CD4-positive, alpha-beta T cell treated with Interferon alpha-2 for 1 hour (primary cell): ENCODE measurements around the gene TAF10.

ENCODE experiments used
- DNase-seq, 2 donors: peaks; one replicate each; pipeline ENCODE4 v3.0.0-alpha.2; 2020 to 2022

TAF10 gene

DNA sequence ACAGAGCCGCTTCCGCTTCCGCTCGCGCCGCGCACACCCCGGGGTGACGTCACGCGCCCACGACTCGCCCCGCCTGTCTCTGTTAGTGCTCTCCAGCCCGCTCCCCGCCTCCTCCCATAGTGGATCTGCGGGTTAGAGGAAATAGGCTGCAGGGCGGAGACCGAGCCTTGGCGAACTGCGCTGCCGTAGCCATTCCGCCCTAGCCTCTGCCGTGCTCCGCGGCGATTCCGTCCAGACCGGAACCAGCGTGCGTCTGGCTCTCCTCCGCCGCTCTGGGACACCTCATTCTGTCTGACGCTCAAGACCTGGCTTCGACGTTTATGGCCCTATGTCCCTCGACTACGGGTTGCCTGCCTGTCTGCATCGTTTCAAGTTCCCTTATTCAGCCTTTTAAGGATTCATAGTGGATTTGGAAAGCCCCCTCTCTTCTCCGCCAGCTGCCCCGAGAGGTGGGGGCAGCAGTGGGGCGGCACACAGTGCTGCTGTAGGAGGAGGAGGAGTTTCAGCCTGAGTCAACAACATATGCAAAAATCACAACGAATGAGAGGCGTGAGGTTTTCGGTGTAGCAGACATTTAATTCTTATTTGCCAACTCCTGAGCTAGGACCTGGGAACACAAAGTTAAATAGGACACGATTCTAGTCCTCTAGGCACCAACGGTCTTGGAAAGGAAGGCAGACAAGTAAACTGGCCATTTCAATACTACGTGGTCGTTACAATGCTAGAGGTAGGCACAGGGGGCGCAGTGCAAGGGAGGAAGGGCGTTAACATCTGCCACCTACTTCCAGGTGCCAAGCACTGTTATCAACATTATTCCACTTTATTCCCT is at the start of gene TAF10:
TSS of gene TAF10 (minus strand) at position 4 of the 829 bp plus-strand sequence. CDS start 27 bp downstream, outside the sequence.
- DNase-seq, result peak; percentile 96

DNA sequence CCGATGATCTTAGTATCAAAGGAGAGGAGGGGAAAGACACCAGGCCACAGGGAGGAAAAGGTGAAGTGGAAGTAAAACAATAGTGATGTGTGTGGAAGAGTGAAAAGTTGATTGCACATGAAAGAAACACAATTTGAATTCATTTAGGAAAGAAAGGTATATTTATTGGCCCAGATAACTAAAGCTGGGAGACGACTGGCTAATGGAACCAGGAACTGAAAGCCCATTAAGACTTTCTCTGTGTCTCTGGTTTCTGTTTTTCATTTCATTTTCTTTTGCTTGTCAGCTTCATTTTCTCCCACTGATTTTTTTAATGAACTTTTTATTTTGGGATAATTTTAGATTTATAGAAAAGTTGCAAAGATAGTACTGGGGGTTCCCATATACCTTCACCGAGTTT is 48.7 kb upstream of the TAF10 start:
- DNase-seq, result no peak

DNA sequence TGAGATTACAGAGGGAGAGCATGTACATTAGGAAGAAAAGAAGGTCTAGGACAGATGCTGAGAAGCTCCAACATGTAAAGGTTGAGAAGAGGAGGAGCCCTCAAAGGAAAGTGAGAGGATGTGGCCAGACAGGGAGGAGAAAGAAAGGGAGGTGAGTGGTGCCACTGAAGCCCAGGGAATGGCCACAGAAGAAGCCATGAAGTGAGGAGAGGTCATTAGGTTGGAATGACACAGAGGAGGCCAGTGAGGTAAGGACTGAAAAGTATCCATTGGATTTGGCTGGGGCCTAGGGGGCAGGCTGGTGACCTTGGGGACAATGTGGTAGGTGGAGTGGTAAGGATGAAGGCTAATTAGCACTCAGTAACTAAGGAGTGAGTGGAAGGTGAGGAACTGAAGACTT is 46.6 kb upstream of the TAF10 start:
- no peak for DNase-seq

DNA sequence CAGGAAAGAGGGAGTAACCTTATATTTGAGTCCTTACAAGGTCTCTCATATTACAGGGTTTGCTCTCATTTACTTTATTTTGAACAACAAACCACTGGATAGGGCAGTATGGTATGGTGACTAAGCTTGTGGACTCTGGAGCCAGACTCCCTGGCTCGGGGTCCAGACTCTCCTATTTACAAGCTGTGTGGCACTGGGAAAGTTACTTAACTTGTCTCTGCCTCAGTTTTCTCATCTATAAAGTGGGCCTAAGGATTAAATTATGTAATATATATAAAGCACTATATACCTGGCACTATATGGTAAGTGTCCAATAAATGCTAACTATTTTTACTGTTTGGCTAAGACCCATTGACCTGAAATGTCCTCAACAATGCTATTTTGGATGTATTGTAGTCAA is 45.3 kb upstream of the TAF10 start:
- no peak for DNase-seq

DNA sequence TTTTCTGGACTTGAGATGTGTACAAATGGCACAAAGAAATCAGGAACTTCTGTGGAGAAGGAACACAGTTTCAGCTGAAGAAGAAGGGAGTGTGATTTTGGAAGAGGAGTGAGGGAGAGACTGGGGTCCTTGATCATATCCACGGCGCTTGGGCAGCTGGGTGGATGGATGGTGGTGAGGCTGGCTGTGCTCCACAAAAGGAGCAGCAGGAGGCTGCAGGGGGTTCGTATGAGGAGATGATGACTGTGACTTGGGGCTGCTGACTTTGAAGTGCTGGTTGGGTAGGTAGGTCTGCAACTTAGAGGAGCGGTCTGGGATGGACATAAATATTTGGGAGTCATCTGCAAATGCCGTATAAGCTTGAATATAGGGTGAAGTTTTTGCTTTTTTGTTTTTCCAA is 44.9 kb upstream of the TAF10 start:
- no peak for DNase-seq

DNA sequence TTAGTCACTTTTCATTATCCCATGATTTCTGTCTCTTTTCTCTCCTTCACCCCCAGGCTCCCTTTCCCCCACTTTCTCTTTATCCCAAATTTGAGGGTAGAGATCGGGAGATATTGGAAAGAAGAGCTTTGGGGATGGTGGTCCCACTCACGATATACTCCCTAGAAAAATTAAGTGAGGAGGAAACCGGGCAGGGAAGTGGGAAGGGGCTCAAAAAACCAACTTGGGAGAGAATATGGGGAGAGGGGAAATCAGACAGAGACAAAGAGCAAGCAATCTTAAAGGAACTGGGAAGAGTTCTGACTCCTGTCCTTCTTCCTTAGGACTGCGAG is 44.5 kb upstream of the TAF10 start:
- no peak for DNase-seq

DNA sequence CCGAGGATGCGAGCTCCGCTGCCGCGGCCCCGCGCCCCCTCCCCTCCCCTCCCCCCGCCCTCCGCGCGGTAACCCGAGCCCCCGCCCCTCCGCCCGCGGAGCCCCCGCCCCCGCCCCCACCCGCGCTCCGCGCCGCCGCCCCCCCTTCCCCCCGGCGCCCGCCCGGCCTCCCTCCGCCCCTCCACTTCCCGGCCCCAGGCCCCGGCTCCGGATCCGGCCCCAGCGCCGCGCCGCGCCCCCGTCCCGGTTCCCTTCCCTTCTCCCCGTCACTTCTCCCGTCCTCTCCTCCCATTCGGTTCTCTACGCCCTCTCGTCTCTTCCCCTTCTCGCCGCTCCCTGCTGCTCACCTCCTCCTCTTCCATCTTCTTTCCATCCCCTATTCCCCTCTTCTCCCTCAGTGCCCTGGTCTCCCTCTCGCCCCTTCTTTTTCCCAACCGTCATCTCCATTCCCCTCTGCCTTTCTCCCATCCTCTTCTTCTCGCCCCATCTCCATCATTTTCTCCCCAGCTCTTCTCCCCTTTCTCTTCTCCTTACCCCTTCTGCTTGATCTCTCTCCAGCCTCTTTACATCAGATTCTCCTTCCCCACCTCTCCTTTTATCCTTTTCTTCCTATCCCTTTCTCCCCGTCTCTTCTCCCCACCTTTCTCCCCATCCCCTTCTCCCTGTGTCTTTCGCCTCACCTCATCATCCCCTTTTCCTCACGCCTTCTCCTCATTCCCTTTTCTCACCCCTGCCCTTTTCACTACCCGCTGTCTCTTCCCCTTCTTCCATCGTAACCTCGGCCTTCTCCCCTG is 44.0 kb upstream of the TAF10 start, which contains the start of gene DCHS1:
TSS of gene DCHS1 (minus strand) at position 20 of the 794 bp plus-strand sequence. CDS start 14,196 bp downstream, outside the sequence.
- DNase-seq, result peak in 1 of 2 donors; percentile 31

DNA sequence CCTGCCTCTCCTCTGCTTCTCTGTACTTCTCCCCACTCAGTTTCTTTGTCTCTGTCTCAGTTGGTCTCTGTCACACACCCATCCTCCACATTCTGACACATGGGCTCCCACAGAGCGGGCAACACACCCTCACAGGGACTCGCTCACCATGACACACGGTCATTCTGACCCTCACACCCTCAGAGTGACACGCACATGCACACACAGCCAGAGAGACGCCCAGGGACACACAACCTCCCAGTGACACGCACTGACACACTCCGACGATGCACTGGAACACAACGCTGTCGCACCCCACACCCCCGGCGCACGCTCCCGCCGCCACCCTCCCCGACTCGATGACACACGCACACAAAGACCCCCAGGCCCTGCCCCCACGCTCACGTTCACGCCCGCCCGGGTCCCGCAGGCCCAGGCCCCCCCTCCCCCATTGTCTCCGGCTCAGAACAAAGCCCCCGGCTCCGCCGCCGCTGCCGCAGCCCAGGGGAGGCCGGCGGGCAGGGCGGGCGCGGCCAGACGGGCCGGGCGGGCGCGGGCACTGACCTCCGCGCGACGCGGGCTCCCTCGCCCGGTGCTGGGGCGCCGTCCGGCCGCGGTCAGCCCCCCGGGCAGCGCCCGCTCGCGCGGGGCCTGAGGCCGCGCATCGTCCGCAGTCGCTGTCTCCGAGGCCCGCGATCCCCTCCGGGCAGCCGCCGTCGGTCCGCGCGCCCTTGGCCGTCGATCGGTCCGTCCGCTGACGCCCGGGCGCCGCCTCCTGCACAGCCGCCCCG is 43.2 kb upstream of the TAF10 start:
- peak; percentile 24 to 42 for DNase-seq

DNA sequence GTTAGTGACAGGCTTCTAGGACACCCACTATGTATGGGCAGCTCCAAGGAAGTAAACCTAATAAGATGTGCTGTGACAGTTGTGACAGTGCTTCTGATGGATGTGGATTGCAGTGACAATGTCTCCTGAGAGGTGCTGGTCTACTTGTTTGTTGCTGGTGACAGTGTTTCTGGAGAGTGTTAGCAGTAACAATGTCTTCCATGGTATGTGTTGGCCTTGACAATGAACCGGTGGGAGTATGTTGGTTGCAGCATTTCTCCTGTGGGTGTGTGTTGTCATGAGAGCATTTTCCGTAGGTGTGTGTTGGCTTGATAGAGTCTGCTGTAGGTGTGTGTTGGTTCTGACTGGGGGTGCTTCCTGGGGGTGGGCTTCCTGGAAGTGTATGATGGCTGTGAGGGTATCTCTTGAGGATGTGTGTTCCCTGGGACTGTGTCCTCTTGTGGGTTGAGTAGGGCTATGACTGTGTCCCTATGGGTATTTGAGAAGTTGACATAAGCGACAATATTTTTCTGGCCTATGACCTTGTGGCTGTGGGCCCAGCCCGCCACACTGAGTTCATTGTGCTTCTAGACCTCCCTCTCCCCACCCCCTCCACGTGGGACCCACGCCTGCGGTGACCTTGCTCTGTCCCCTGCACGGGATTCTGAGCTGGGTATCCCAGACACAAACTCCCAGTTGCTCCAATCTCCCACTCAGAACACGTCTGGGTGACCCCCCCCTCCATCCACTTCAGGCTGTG is 42.4 kb upstream of the TAF10 start:
- DNase-seq, result no peak

DNA sequence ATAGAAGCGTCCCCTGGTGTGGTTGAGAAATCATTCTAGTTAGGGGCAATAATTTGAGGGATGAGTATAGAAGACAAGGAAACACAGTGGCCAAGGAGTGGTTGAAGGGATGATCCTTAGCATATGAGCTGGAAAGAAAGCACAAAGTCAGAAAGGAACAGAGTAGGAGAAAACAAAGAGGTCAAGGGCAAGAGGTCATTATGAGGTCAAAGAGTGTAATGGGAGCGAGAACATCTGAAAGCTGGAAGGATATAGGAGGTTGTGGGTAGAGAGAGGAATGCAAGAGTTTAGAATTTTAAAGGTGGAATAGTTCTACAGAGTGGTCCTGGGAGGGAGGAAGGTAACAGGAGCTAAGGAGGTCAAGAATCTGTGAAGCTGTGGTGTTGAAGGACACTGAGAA is 41.6 kb upstream of the TAF10 start:
- no peak for DNase-seq

DNA sequence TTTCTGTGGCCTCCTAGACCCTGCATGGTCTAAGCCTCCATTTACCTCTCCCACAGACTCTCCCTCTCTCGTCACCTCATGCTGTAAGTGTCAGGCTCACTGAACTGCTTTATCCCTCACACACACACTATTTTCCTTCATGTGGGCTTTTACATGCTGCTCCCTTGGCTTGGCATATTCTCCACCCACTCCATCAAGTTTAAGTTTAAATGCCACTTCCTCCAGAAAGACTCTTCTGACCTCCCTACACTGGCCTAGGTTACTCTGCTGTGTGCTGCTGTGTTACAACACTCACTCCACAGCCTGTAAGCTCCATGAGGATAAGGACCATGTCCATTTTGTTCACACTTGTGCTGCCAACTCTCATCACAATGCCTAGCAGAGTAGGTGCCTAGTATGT is 41.1 kb upstream of the TAF10 start:
- DNase-seq, result no peak

DNA sequence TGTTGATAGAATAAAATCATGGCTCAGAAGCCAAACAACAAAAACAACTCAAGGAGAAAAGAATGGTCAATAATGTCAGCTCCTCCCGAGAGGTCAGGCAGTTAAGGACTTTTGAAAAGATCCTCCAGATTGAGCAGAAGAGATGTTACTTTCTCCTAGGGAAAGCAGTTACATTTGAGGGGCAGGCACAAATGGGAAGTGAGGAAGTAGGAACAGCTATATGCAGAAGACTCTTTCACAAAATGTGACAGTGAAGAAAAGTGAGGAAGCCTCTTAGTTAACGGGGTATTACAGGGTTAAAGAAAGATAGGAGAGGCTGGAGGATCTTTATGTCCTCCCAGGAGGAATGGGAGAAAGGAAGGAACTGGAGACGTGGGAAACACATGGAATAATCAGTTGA is 40.2 kb upstream of the TAF10 start:
- DNase-seq, result no peak

DNA sequence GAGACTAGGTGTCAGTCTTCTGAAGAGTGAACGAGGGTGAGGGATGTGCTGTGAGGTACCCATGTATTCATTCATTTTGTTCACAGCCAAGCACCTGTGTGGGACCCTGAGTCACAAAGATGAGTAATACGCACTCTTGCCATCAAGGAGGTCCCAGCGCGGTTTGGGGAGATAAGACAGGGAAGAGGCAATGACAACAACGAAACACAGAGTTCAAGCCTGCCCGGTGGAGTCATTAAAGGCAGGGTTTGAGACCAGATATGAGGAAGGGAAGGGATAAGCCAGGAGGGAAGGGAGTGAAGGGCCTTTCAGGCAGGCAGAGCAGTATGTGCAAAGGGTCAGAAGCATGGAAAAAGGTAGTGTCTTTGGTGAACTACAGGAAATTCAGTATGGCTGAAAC is 39.0 kb upstream of the TAF10 start:
- no peak for DNase-seq

DNA sequence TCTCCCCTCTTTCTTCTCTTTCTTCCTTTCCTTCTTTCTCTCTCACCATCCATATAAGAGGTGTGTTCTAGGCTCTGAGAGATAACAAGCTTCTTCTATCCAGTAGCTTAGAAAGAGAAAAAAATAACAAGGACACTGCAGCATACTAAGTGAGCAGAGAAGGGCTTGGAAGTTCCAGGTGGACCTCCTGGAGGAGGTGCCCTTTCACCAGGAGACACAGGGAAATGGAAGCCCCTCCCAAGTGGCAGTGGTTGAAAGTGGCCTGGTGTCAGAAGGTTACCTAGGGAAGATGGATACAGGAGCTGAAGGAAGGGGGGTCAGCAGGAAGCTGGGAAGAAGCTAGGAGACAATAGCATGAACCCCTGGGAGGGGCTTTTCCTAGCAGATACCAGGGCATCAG is 38.1 kb upstream of the TAF10 start:
- no peak for DNase-seq

DNA sequence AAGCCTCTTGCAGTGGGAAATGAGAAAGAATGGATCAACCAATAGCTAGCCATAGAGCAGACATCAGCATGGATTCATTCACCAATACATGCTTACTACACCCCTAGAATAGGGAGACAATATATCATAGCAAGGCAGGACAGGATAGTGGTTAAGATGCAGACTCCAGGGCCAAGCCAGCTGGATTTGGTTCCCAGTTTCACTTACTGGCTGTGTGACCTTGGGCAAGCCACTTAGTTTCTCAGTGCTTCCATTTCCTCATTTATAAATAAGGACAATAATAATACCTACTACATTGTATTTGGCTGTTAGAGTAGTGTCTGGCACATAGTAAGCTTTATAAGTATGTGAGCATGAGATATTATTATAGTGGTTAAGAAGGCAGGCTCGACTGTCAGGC is 36.5 kb upstream of the TAF10 start:
- no peak for DNase-seq

DNA sequence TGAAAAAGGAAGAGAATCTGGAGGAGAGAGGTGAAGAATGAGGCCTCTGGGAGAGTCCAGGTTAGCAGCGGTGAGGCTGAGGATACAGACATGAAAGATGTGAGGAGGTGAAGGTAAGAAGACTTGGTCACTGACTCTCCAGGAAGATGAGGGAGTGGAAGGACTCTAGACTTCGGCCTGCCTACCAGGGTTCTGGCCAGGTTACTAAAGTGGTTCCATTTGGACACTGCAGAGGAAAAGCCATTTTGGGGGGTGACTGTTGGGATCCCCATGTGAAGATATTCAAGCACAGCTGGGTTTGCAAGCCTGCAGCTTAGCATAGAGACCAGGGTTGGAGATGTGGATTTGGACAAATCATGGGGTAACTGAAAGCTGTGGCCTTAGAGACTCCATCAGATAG is 35.8 kb upstream of the TAF10 start:
- no peak for DNase-seq

DNA sequence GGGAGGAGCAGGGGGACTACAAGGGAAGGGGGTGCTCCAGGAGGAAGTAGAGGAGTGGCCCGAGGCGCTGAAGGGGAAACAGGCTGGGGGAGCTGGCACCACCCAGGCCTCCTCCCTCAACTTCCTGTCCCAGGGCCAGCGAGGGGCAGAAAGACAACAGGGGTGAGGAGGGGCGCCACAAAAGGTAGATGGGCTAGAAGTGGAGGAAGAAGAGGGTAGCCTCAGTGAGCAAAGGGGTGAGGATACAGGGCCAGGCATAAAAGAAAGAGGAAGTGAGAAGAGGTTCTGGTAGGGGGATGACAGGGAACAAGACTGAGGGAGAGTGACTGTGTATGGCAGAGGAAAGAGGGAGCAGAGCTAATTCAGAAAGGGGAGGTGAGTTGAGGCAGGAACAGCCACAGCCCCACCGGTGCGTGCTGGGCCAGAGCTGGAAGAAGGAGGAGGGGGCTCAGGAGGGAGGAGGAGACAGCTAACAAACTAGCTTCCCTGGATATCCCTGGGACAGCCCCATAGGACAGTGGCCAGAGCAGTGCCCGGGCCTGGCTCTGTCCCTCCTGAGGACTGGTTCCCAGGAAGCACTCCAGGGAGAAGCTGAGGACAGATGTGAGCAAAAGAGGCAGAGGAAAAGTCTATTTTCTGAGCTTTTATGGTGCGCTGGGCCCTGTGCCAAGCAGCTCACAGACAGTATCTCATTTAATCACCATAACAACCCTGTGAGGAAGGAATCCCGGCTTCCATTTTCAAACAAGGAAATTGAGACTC is 35.1 kb upstream of the TAF10 start:
- DNase-seq, result peak; percentile 26 to 45

DNA sequence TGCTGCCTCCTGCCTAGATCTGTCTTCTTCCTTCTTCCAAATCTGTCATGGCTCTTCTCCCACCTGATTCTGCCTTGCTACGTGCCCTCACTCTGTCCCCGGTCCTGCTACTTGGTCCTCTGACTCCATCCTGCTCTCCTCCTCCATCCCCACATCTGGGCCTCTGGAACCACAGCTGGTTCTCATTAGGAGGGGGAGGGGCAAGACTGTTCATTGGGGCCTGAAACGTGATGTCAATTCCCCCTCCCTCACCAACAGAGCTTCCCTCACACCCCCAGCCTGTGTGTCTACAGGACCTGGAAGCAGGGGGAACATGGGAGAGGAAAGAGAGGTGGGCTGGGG is 34.5 kb upstream of the TAF10 start:
- DNase-seq, result no peak

DNA sequence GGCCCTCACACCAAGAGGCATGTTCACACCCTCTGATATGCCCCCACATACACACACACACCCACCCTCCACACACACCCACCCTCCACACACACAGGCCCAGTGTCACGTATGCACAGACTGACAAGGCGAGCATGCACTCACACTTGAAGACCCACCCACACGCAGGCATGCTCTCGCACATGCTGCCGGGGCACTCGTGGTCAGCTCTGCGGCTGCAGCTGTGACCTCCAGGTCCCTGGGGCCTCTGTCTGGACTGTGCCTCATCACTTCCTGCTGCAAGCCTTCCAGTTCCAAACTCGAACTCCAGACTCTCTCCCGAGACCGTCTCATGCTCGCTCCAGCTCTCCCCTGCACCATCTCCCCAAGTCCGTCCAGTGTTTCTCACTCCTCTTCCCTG is 34.1 kb upstream of the TAF10 start:
- DNase-seq, result no peak

DNA sequence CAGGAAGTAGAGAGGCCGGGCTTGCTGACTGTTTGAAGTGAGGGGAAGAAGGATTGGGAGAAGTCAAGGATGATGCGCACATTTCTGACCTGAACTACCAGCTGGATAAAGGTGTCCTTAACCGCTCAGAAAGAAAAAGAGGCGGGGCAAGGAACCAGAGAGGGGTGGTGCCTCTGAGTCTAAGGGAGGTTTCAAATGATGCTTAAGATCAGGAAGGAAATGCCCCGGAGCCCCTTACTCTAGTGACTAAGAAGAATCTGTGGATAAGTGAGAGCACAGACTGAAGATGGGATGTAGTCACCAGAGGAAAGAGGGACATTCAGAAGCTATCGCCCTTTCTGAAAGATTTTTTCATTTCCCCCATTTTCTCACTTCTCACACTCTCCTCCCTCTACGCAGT is 30.9 kb upstream of the TAF10 start:
- no peak for DNase-seq

DNA sequence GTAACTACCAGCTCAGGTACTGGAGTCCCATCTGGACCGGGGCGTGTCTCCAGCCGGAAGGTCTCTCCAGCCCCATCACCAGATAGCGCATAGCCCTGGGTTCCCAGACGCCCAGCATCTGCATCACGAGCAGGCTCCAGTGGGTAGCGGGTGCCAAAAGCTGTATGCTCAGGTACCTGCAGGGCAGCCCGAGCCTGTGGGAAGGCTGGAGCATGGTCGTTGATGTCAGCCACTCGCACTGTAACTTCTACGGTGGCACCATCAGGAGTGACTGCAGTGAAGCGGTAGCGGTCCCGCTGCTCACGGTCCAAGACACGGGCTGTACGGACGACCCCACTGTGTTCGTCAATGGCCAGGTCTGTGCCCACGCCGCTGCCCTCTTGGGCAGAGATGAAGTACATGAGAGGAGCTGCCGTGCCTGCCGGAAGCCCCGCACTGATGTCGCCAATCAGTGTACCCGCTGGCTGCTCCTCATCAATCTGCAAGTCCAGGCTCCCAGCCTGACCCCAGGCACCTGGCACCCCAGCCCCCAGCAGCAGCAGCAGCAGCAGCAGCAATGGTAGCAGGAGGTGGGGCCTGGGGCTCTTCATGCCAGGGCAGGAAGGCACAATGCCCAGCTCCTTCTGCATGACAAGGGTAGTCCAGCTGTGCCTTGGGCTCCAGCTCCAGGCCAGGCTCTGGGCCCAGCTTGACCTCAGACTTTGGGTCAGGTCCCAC is 29.1 kb upstream of the TAF10 start:
- DNase-seq, result no peak
